DOHH2 (cell line): ENCODE measurements around the gene GALNT7.

ENCODE experiments used
- H3F3A ChIP-seq: fragments of 200-600 bp; sonication (generic), shearing (Covaris generic); 2 replicates; pipeline ENCODE4 v1.6.0; 2016; ENCODE audit warnings: antibody characterized with exemption, mild to moderate bottlenecking; ENCODE audit not compliant: control insufficient read depth, insufficient read depth
- H3K27ac ChIP-seq: fragments of 200-600 bp; sonication (generic); 2 replicates; pipeline ENCODE4 v1.5.1; 2014; ENCODE audit warnings: low read depth, mild to moderate bottlenecking, low read length, moderate library complexity
- H3K27me3 ChIP-seq: fragments of 200-600 bp; sonication (generic); 2 replicates; pipeline ENCODE4 v1.6.1; 2014; ENCODE audit warnings: mild to moderate bottlenecking, low read length, mixed read lengths; ENCODE audit not compliant: control insufficient read depth
- H3K36me3 ChIP-seq: fragments of 200-600 bp; sonication (generic); 2 replicates; pipeline ENCODE4 v1.6.1; 2014; ENCODE audit warnings: mild to moderate bottlenecking, low read length, moderate library complexity, mixed read lengths; ENCODE audit not compliant: control insufficient read depth
- H3K4me1 ChIP-seq: fragments of 200-600 bp; sonication (generic); 2 replicates; pipeline ENCODE4 v1.6.1; 2014; ENCODE audit warnings: mild to moderate bottlenecking, low read length, mixed read lengths; ENCODE audit not compliant: control insufficient read depth
- H3K4me2 ChIP-seq: fragments of 200-600 bp; sonication (generic); 2 replicates; pipeline ENCODE4 v1.6.0; 2014; ENCODE audit warnings: mild to moderate bottlenecking, low read length, moderate library complexity
- H3K4me3 ChIP-seq: fragments of 200-600 bp; sonication (generic); 2 replicates; pipeline ENCODE4 v1.5.1; 2014; ENCODE audit warnings: mild to moderate bottlenecking, low read length, mixed read lengths
- H3K79me2 ChIP-seq: fragments of 200-600 bp; sonication (generic); 2 replicates; pipeline ENCODE4 v1.6.1; 2014; ENCODE audit warnings: mild to moderate bottlenecking, low read length, mixed read lengths; ENCODE audit not compliant: control insufficient read depth
- H3K9me2 ChIP-seq: fragments of 200-600 bp; sonication (generic); replicated peaks from 2 replicates; pipeline ENCODE4 v1.6.1; 2014; ENCODE audit warnings: mild to moderate bottlenecking, low read length, mixed read lengths; ENCODE audit not compliant: control insufficient read depth
- H3K9me3 ChIP-seq: fragments of 200-600 bp; sonication (generic); 2 replicates; pipeline ENCODE4 v1.6.1; 2014; ENCODE audit warnings: antibody characterized with exemption, low read length, mixed read lengths; ENCODE audit not compliant: control insufficient read depth, insufficient read depth
- H4K20me1 ChIP-seq: fragments of 200-600 bp; sonication (generic); 2 replicates; pipeline ENCODE4 v1.6.0; 2014; ENCODE audit warnings: low read depth, mild to moderate bottlenecking, antibody characterized with exemption, low read length, moderate library complexity; ENCODE audit not compliant: control insufficient read depth, insufficient read depth
- CTCF ChIP-seq: fragments of 200-600 bp; sonication (generic); IDR thresholded peaks from one replicate; pipeline ENCODE4 v1.5.1; 2014; ENCODE audit warnings: antibody characterized with exemption, mild to moderate bottlenecking, low read depth, low read length; ENCODE audit not compliant: poor library complexity, severe bottlenecking
- EZH2phosphoT487 ChIP-seq: fragments of 200-600 bp; sonication (generic); IDR thresholded peaks from 2 replicates; pipeline ENCODE4 v1.6.1; 2017; ENCODE audit warnings: borderline replicate concordance, mild to moderate bottlenecking, antibody characterized with exemption, low read length, moderate library complexity, mixed read lengths

The GALNT7 gene

GRCh38 chr4:173316060-173316459 lies 147.4 kb downstream of the GALNT7 start:
- no peaks in the 10 kb centered on the region for H4K20me1 ChIP-seq
- H3K36me3 ChIP-seq: peaks cover 68% of the 10 kb centered on the region
- no peak overlapping the region for H3K27ac ChIP-seq
- H3K9me3 ChIP-seq: no peaks in the 10 kb centered on the region
- H3F3A ChIP-seq: peaks cover 12% of the 10 kb centered on the region
- TF ChIP-seq CTCF (no peak), EZH2phosphoT487 (no peak)
- H3K79me2 ChIP-seq: no peaks in the 10 kb centered on the region
- H3K9me2 ChIP-seq: no peaks in the 10 kb centered on the region
- H3K4me1 ChIP-seq: peaks cover 18% of the 10 kb centered on the region
- H3K27me3 ChIP-seq: no peaks in the 10 kb centered on the region
- no peak overlapping the region for H3K4me3 ChIP-seq
- no peak overlapping the region for H3K4me2 ChIP-seq

GRCh38 chr4:173317004-173317403 lies 148.4 kb downstream of the GALNT7 start:
- H3K36me3 ChIP-seq: peaks cover 70% of the 10 kb centered on the region
- no peaks in the 10 kb centered on the region for H4K20me1 ChIP-seq
- no peak overlapping the region for H3K4me3 ChIP-seq
- H3K27me3 ChIP-seq: no peaks in the 10 kb centered on the region
- no peak for TF ChIP-seq EZH2phosphoT487
- TF ChIP-seq CTCF: peak; percentile 53
- no peaks in the 10 kb centered on the region for H3K9me2 ChIP-seq
- H3K4me1 ChIP-seq: peaks cover 18% of the 10 kb centered on the region
- H3K27ac ChIP-seq: no peak overlapping the region
- H3K9me3 ChIP-seq: no peaks in the 10 kb centered on the region
- peaks cover 18% of the 10 kb centered on the region for H3F3A ChIP-seq
- H3K4me2 ChIP-seq: no peak overlapping the region
- H3K79me2 ChIP-seq: no peaks in the 10 kb centered on the region

GRCh38 chr4:173318240-173318639 lies 149.6 kb downstream of the GALNT7 start:
- peaks cover 29% of the 10 kb centered on the region for H3F3A ChIP-seq

More at GRCh38 chr4:173318240-173318639, 149.6 kb downstream of the GALNT7 start:
- no peaks in the 10 kb centered on the region for H3K9me2 ChIP-seq
- H3K4me1 ChIP-seq: peaks cover 18% of the 10 kb centered on the region
- no peak for TF ChIP-seq CTCF
- H3K4me2 ChIP-seq: peak overlapping the region; percentile 15; the same call in 1 of the 2 replicates
- no peaks in the 10 kb centered on the region for H3K79me2 ChIP-seq
- no peaks in the 10 kb centered on the region for H4K20me1 ChIP-seq
- no peak overlapping the region for H3K4me3 ChIP-seq
- peaks cover 77% of the 10 kb centered on the region for H3K36me3 ChIP-seq
- H3K9me3 ChIP-seq: no peaks in the 10 kb centered on the region
- H3K27me3 ChIP-seq: no peaks in the 10 kb centered on the region
- H3K27ac ChIP-seq: no peak overlapping the region
